Body of pancreas (tissue), 4 donors: ENCODE results near the gene ABTB1.

Source experiments
- CTCF ChIP-seq, 7 experiments: fragments of 450-650 bp in 4 of 7; fragments of 200-600 bp in 3 of 7; sonication (generic) in 3 of 7; IDR thresholded peaks; one replicate each; pipeline ENCODE4 v1.5.1; 2016 to 2019; ENCODE audit warnings: antibody characterized with exemption in 7 of 7
- POLR2A ChIP-seq, 3 donors: fragments of 450-650 bp; IDR thresholded peaks; one replicate each; pipeline ENCODE4 v1.6.1; 2016; ENCODE audit warnings: antibody characterized with exemption in 3 of 3, mild to moderate bottlenecking in 2 of 3

GRCh38 chr3:127717357-127718244, 44.8 kb downstream of the ABTB1 start:
- TF ChIP-seq CTCF (IDR thresholded peaks at IDR 0.05) (no peak), POLR2A (IDR thresholded peaks at IDR 0.05) (no peak)
